Measurements from ENCODE around the gene OAS3.
"Not testable (repeated sequence)": the region's sequence is repeated elsewhere in the genome, so short reads cannot be mapped to it uniquely, and the experiment has no call there.

The OAS3 gene

DNA sequence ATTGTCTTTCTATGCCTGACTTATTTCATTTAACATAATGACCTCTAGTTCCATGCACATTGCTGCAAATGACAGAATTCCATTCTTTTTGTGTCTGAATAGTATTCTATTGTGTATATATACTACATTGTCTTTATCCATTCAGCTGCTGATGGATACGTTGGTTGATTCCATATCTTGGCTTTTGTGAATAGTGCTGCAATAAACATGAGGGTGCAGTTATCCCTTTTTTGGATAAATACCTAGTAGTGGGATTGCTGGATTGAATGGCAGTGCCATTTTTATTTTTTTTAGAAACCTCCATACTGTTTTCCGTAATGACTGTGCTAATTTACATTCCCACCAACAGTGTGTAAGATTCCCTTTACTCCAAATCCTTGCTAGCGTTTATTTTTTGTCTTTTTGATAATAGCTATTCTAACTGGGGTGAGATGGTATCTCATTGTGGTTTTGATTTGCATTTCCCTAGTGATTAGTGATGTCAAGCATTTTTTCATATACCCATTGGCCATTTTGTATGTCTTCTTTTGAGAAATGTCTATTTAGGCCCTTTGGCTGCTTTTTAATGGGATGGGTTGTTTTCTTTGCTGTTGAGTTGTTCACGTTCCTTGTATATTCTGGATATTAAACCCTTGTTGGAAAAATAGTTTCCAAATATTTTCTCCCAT lies 42.4 kb downstream of the OAS3 start:
- DNase-seq (ENCODE audit: low spot score) = no peak

DNA sequence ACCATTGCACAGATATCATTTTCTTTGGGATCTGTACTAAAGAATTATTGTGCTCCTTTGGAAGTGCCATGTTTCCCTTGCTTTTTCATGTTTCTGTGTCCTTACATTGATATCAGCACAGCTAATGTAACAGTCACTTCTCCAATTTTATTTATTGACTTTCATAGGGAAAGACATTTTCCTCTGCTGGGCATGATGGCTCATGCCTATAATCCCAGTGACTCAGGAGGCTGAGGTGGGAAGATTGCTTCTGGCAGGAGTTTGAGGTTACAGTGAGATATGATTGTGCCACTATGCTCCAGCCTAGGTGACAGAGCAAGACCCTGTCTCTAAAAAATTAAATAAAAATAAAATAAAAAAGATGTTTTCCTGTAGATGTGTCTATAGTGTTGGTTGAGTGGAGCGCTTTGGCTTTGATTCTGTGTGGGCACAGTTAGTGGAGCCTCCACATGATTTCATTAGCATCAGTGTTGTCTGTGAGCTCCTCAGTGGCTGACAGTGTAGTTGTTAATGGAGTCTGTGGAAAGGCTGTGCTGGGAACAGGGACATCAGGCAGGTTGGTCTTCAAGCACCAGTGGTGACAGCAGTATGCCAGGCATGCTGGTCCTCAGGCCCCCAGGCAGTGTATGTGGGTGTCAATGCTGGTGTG lies 47.5 kb downstream of the OAS3 start:
- no peak for DNase-seq (ENCODE audit: low spot score)

DNA sequence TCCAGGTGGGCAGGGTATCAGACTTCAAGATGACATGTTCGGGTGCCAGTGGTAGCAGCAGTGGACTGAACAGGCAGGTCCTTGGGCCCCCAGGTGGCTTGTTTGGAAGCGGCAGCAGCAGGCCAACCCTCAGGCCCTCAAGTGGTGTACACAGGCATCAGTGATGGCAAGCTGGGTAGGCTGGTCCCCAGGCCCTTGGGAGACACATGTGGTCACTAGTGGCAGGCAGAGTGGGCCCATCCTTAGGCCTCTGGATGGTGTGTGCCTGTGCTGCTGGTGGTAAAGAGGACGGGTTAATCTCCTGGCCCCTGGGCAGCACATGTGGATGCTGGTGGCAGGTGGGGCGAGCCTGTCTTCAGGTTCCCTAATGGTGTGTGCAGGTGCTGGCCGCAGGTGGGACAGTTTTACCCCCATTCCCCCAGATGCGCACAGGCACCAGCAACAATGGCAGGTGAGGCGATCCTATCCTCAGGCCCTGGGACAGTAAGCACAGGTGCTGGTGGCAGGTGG lies 48.1 kb downstream of the OAS3 start:
- DNase-seq (ENCODE audit: low spot score) = no peak

DNA sequence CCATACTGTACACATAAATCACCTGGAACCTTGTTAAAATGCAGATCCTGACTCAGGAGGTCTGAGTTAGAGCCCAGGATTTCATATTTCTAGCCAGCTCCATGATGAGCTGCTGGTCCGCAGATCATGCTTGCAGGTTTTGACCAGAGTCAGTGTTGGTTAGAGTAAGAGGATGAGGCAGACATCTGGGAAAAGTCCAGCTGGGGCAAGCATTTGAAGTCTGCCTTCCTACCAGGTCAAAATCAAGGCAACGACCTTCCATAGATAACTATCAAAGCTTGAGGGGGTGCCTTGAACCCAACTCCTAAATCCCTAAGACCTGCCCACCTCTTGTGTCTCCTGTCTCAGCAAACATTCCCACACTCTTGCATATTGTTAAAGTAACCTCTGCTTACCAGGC lies 49.3 kb downstream of the OAS3 start:
- DNase-seq (ENCODE audit: low spot score) = no peak

DNA sequence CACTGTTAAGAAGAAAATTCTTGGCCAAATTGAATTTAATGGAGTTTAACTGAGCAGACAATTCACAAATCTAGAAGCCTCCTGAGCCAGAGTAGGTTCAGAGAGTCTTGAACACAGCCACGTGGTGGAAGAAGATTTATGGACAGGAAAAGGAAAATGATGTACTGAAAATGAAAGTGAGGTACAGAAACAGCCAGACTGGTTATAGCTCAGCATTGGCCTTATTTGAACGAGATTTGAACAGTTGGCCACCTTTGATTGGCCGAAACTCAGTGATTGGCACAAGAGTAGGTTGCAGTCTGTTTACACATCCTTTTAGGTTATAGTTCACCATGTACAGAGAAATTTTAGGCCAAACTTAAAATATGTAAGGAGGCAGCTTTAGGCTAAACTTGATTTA lies 50.0 kb downstream of the OAS3 start:
- DNase-seq (ENCODE audit: low spot score) = no peak

DNA sequence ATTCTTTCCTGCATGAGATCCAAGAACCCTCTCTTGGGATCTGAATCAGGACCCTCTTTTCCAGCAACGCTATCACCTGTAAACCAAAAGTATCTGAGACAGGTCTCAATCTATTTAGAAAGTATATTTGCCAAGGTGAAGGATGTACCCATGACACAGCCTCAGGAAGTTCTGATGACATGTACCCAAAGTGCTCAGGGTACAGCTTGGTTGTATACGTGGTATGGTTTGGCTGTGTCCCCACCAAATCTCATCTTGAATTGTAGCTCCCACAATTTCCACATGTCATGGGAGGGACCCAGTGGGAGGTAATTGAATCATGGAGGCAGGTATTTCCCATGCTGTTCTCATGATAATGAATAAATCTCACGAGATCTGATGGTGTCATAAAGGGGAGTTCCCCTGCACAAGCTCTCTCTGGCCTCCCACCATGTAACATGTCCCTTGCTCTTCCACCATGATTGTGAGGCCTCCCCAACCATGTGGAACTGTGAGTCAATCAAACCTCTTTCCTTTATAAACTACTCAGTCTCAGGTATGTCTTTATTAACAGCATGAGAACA lies 50.6 kb downstream of the OAS3 start:
- not testable (repeated sequence) for DNase-seq (ENCODE audit: low spot score)

DNA sequence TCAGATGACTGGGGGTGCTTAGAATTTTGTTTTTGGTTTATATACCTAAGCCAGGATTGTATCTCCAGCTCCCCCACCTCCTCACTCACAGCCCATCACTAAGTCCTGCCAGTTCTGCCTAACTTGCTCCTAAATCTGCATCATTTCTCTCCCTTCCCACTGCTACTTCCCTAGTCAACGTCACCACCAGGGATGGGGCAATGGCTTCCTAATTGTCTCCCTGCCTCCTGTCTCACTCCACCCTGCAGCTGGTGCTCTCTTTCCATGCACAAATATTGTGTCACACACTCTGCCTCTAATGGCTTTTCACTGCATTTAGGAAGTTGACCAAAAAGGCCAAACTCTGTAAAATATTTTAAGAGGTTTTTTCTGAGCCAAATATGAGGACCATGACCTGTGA lies 51.5 kb downstream of the OAS3 start:
- no peak for DNase-seq (ENCODE audit: low spot score)

DNA sequence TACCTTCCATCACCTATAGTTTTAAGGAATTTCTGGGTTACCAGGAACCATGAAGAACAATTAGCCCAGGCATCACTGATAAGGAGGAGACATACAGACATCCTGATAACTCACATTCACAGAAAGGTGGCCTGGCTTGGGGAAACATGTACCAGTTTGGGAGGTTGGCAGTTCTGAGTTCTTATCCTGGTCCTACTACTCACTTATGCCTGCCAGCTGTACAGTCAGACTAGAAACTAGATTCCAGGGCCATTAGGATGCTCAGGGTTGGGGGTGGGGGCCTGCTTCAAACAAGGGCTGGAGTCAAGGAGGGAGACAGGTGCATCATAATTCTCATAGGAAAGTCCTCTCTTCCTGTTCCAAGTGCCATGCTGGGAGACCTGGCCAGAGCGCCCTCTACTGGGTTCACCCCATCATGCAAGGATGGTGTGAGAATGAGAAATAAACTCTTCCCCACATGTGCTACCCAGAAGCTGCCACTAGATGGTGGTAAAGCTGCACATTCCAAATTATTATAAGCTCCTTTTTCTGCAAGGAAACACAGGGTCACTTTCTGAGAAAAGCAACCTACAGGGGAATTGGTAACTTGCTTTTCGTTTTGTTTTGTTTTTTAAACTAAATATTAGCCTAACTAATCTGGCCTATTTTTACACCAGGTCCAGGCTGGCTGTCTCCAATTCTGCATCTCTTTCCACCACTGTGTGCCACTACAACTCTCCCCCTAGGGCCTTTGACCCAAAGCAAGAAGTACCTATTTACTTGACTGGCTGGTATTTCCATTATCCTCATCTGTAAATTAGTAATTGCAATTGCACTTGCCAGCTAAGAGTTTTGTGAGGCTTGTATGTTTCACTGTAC lies 54.5 kb downstream of the OAS3 start:
- DNase-seq (ENCODE audit: low spot score) = peak; percentile 55

DNA sequence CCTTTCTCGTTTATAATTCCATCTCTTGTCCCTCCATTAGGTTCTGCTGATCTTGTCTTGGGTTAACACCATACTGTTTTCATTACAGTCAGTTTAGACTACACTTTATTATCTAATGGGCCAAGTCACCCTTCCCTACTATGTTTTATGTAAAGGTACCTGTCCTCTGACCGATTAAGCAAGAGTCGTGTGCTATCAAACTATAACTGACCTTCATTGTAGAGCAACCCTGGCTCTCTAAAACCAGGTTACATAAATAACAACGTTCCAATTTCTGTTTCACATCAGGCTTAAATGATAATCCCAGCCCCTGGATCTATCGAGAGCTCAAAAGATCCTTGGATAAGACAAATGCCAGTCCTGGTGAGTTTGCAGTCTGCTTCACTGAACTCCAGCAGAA lies 56.7 kb downstream of the OAS3 start:
- DNase-seq (ENCODE audit: low spot score) = no peak

DNA sequence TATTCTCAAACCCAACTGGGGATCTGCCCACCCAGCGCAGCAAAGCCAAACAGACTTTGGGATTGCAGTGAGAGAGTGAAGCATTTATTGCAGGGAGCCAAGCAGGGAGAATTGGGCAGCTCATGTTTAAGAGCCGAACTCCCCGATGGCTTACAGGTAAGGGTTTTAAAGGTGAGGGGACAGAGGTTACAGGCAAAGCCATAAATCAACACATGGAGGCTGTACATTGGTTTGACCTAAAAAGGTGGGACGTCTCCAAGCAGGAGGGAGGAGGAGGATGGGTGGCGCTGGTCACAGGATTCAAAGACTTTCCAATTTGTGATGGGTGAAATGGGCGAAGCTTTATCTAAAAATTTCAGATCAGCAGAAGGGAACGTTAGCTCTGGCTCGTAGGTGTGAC lies 58.2 kb downstream of the OAS3 start:
- DNase-seq (ENCODE audit: low spot score) = no peak

DNA sequence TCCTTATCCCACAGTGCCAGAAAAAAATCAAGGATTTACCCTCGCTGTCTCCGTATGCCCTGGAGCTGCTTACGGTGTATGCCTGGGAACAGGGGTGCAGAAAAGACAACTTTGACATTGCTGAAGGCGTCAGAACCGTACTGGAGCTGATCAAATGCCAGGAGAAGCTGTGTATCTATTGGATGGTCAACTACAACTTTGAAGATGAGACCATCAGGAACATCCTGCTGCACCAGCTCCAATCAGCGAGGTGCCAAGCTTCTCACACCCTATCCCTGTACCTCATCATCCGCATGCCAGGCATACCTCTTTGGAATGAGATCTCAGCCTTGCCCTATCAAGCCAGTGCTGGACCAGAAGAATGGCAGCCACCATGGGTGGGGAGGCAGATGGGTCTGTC lies 59.2 kb downstream of the OAS3 start:
- DNase-seq (ENCODE audit: low spot score) = no peak

DNA sequence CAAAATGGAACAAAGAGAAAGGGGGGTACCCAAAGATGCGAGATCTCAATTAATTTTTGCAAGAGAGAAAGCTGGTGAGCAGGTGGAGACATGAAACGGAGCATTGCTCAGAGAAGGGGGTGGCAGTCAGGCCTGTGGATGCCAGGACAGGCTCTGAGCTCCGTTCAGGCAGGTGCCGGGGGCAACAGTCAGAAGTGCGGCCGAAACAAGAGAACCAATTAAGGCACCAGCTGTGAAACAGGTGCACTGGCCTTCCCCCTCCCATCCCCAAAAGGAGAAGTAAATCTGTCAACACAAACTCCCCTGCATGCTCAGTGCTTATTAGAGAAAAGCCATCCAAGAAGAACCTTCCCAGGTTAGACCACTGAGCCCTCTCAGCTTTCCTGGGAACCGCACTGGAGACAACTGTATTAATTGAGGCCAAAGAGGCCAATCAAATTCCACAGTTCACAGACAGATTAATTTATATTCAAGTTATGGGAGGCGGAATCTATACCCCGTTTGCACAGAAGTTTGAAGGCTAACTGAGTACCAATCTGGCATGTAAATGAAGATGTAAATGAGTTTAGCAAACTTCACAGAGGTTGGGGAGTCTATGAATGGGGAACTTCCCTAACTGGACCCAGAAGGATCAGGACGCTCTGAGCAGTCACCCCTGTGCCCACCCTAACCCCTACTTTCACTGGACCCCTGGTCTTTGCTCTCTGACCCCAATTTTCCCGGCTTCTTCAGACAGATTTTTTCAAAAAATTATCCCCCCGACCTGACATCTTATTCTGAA lies 60.9 kb downstream of the OAS3 start:
- DNase-seq (ENCODE audit: low spot score) = no peak

DNA sequence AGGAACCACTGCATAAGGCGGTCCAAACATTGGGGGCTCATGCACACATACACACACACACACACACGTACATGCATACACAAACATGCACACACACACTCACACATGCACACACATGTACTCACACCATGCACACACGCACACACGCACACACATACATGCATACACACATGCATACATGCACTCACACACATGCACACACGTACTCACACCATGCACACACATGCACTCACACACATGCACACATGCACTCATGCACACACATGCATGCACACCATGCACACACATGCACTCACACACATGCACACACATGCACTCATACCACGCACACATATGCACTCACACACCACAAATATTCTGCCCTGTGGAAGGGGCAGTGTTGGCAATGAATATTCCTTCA lies 62.2 kb downstream of the OAS3 start:
- no peak for DNase-seq (ENCODE audit: low spot score)

DNA sequence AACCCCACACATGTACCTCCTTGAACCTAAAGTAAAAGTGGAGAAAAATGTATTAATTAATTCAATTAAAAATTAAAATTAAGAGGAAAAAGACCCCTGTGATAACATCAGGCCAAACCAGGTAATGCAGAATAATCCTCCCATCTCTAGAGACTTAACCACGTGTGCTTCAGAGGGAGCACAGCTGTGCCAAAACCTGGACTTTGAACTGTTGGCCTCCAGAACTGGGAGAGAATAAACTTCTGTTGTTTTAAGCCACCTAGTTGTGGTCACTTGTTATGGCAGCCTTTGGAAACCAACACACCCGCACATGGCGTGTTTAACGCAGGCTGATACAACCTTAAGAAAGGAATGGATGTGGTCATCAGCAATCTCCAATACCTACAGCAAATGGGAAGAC lies 63.9 kb downstream of the OAS3 start:
- DNase-seq (ENCODE audit: low spot score) = no peak

DNA sequence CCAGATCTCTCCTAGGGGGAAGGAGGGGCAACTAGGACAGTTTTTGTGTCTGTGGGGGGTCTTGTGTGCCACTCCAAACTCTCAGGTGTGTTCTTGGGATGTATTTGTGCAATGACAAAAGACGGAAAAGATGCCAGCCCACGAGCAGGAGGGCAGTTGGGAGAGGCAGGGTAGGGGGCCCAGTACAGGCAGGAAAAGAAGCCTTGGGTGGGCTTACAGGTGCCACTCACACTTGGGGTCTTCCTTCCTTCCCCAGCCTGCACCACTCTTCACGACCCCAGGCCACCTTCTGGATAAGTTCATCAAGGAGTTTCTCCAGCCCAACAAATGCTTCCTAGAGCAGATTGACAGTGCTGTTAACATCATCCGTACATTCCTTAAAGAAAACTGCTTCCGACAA lies 64.4 kb downstream of the OAS3 start:
- DNase-seq (ENCODE audit: low spot score) = no peak

DNA sequence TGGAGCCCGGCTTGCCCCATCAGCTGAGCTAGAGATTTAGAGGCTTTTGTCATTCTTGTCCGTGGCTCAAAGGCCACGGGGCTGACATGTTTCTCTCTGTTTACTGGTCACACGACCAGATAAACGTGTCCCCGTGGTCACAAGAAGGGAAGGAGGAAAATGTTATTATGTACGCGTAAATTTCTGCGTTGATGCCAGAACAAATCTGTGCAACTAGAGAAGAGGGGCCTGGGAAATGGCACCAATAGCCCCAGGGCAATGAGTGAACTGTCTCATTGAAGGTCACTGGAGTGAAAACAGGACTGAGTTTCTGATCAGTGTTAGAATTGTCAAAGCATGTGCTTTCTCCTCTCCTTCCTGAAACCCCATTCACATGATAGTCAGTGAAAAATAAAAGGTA lies 65.4 kb downstream of the OAS3 start:
- DNase-seq (ENCODE audit: low spot score) = no peak

DNA sequence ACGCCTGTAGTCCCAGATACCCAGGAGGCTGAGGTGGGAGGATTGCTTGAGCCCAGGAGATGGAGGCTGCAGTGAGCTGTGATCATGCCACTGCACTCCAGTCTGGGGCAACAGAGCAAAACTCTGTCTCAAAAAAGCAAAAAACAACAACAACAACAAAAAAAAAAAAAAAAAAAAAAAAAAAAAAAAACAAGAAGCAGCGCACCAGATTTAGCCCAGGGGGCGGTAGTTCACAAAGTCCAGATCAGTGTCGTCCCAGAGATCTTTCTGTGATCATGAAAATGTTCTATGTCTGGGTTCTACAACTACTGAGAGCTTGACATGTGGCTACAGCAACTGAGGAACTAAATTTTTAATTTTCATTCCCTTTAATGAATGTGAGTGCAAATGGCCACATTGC lies 67.5 kb downstream of the OAS3 start:
- no peak for DNase-seq (ENCODE audit: low spot score)

DNA sequence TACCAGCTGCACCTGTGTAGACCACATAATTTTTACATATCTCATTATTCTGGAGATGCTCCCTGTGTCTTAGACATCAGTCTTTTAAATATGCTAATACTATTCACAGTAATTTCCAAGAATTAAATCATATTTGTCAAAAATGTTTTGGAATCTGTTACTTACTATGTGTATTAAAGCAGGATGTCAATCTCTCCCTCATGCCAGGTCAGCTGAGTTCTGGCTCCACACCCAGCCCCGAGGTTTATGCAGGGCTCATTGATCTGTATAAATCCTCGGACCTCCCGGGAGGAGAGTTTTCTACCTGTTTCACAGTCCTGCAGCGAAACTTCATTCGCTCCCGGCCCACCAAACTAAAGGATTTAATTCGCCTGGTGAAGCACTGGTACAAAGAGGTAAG lies 67.9 kb downstream of the OAS3 start:
- no peak for DNase-seq (ENCODE audit: low spot score)

DNA sequence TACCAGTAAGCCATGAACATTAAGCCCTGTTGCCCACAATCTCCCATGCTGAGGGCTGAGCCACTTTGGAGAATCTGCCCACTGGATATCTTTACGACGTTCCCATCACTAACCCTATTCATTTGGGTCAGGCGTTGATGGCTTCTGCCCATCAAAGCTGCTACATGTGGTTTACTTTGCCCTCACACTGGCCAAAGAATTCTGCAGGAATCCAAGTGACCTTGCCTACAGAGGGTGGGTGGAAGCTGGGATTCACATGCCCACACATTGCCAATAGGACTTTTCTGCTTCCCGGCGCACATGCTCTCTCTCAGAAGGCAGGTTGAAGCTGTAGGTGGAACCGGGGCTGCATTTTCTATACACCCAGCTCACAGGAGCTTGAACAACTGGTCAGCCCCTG lies 68.4 kb downstream of the OAS3 start:
- no peak for DNase-seq (ENCODE audit: low spot score)

DNA sequence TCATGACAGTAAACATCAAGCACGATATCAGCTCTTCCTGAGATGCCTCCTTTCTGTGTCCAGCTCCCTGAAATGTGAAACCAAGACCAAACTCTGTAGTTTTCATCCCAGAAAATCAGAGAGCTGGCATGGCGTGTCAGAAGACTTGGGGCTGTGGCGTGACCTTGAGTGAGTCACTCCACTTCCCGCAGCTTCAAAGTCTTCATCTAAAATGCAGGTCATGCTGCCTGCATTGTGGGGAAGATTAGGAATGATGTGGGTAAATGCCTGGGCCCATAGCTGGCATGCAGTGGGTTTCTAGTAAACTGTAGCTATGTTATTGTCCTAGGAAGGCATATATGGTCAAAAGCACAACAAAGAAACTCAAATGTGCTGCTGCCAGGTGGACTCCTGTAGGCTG lies 68.9 kb downstream of the OAS3 start:
- no peak for DNase-seq (ENCODE audit: low spot score)

DNA sequence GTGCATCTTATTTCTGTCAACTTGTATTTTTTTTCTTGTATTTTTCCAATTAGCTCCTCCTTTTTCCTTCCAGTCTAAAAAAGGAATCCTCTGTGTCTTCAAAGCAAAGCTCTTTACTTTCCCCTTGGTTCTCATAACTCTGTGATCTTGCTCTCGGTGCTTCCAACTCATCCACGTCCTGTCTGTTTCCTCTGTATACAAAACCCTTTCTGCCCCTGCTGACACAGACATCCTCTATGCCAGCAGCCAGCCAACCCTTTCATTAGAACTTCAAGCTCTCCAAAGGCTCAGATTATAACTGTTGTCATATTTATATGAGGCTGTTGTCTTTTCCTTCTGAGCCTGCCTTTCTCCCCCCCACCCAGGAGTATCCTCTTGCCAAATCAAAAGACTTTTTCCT lies 72.4 kb downstream of the OAS3 start:
- no peak for DNase-seq (ENCODE audit: low spot score)

DNA sequence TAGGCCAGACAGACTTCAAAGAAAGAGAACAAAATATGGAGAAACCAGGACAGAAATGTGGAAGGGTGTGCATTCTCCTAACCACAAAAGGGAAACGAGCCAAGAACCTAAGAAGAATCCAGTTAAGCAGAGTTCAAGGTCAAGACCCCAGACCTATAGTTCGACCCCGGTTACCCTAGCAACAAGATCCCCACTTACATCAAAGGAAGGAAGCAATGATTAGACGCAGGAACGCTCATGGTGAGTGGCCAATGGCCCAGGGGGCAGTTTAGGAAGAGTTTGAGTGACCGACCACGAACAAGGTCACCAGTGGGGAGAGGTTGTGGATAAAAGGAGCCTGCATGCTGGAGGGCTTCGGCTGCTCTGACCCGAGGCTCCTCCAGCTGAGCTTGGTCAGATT lies 76.3 kb downstream of the OAS3 start:
- DNase-seq (ENCODE audit: low spot score) = no peak

Measured in SK-N-DZ (cell line).